Gastroesophageal sphincter (tissue), 4 donors: Measurements from ENCODE around the gene FBXW2. TPM values are rescaled to one million over a fixed set of nuclear protein-coding genes. Genes with fewer than 3 reads are reported as not detected.

Source experiments
- ATAC-seq: fragments of 150-250 bp; one replicate; pipeline ENCODE4 v1.9.1; 2016; ENCODE audit warnings: mild to moderate bottlenecking, moderate library complexity
- H3K27ac ChIP-seq, 4 donors: fragments of 200-600 bp; sonication (generic) in 3 of 4; 1 replicate in 3 of 4; 2 replicates in 1 of 4; pipeline ENCODE4 v1.5.1; 2016 to 2019
- H3K27me3 ChIP-seq: fragments of 200-600 bp; sonication (generic); one replicate; pipeline ENCODE4 v1.5.1; 2019
- H3K36me3 ChIP-seq, 2 donors: fragments of 200-600 bp; sonication (generic); one replicate each; pipeline ENCODE4 v1.5.1; 2019; ENCODE audit warnings: control low read depth in 1 of 2
- H3K4me1 ChIP-seq, 3 donors: fragments of 200-600 bp; sonication (generic); 1 replicate in 2 of 3; 2 replicates in 1 of 3; pipeline ENCODE4 v1.5.1; 2016 to 2019; ENCODE audit warnings: control low read depth in 2 of 3
- H3K4me3 ChIP-seq, 2 donors: fragments of 200-600 bp; sonication (generic); one replicate each; pipeline ENCODE4 v1.5.1; 2019; ENCODE audit warnings: mild to moderate bottlenecking in 1 of 2, moderate library complexity in 1 of 2
- H3K9me3 ChIP-seq, 3 donors: fragments of 200-600 bp; sonication (generic); one replicate each; pipeline ENCODE4 v1.5.1; 2017 to 2019; ENCODE audit warnings: control low read depth in 2 of 3
- EP300 ChIP-seq: sonication (generic); formaldehyde crosslinking; IDR thresholded peaks from one replicate; pipeline ENCODE4 v1.6.1; 2017; ENCODE audit warnings: antibody characterized with exemption, mild to moderate bottlenecking
- POLR2A ChIP-seq, 2 donors: fragments of 450-650 bp; IDR thresholded peaks; one replicate each; pipeline ENCODE4 v1.6.1; 2017; ENCODE audit warnings: antibody characterized with exemption in 2 of 2, mild to moderate bottlenecking in 2 of 2, moderate library complexity in 1 of 2
- POLR2AphosphoS5 ChIP-seq: sonication (generic); formaldehyde crosslinking; IDR thresholded peaks from one replicate; pipeline ENCODE4 v1.6.1; 2017; ENCODE audit warnings: antibody characterized with exemption
- WGBS, 2 donors: methylation state at CpG; one replicate each; pipeline ENCODE4 v1.1.5; 2018; ENCODE audit warnings: low coverage in 1 of 2; 5-methylcytosine and 5-hydroxymethylcytosine counted together
- total RNA-seq, 4 donors: library from RNA; depleted of rRNA; stranded (reverse); fragments of >200 nt; gene quantifications; one replicate each; pipeline ENCODE4 v1.1.0, GENCODE V29; 2016
- TF ChIP-seq, protein P1 (sequence below), 4 experiments: fragments of 200-600 bp in 2 of 4; fragments of 450-650 bp in 2 of 4; sonication (generic) in 1 of 4; IDR thresholded peaks; one replicate each; pipeline ENCODE4 v1.5.1; 2017 to 2019; ENCODE audit warnings: antibody characterized with exemption in 4 of 4, mild to moderate bottlenecking in 2 of 4, moderate library complexity in 2 of 4

Gene FBXW2
- total RNA-seq, 4 donors from 2014 or later: 41.8 to 57.1 (median 50.0) TPM

- H3K36me3 ChIP-seq: no peaks in the 10 kb centered on the region
- peak; percentile 62 for ATAC-seq
- H3K4me1 ChIP-seq: peaks cover 0 to 9% (median 4%) of the 10 kb centered on the region in 3 donors
- TF ChIP-seq EP300: no peak
- TF ChIP-seq POLR2AphosphoS5: peak; percentile 32
- TF ChIP-seq, protein P1, sequence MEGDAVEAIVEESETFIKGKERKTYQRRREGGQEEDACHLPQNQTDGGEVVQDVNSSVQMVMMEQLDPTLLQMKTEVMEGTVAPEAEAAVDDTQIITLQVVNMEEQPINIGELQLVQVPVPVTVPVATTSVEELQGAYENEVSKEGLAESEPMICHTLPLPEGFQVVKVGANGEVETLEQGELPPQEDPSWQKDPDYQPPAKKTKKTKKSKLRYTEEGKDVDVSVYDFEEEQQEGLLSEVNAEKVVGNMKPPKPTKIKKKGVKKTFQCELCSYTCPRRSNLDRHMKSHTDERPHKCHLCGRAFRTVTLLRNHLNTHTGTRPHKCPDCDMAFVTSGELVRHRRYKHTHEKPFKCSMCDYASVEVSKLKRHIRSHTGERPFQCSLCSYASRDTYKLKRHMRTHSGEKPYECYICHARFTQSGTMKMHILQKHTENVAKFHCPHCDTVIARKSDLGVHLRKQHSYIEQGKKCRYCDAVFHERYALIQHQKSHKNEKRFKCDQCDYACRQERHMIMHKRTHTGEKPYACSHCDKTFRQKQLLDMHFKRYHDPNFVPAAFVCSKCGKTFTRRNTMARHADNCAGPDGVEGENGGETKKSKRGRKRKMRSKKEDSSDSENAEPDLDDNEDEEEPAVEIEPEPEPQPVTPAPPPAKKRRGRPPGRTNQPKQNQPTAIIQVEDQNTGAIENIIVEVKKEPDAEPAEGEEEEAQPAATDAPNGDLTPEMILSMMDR (IDR thresholded peaks at IDR 0.05): no peak
- TF ChIP-seq POLR2A (IDR thresholded peaks at IDR 0.05): no peak
- no peak overlapping the region for H3K4me3 ChIP-seq
- 62 to 70% methylated on average over 3 of the region's 3 CpGs for WGBS, 2 donors
- no peaks in the 10 kb centered on the region for H3K27me3 ChIP-seq
- no peaks in the 10 kb centered on the region for H3K9me3 ChIP-seq
- H3K27ac ChIP-seq: peak overlapping the region in 2 of 4 donors; percentile 18 to 43
Observed at GRCh38 chr9:120735415-120736126, 57.6 kb downstream of the FBXW2 start.

DNA sequence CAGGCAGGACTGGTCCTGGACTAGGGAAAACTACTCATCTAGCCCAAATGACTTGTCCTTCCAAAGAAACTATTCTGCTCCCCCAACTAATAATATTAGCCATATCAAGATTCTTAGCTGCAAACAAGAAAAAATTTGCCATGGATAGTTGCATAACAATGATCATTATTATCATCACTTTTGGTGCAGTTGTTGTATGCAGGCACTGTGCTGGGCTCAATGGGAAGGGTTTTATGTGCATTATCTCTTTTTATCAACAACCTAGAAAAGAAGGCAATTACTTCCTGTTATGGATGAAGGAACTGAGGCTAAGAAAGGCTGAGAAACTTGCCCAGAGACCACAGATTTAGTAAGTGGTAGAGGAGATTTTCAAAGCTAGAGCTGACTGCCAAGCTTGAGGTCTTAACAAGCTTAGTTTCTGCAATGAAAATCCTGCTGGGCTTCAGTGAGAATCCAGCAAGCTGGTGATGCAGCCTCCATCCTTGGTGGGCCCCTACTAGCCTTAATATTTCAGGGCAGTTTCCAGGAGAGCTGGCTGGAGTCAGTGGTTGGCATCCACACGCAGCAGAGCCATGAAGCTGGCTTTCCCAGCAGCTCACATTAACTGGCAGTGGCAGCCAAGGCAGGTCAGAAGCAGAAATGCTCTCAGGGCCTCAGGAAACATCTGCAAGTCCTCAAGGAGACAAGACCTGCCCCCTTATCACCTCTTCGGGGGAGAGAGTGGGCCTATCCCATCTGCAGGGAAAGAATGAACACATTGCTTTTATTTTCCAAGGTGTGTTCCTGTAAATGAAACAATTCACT, 58.4 kb downstream of the FBXW2 start:
- H3K4me3 ChIP-seq: no peak overlapping the region
- ATAC-seq: peak; percentile 2
- no peaks in the 10 kb centered on the region for H3K27me3 ChIP-seq
- no CpG with 5 or more reads among the region's 2 CpGs for WGBS, 2 donors
- no peaks in the 10 kb centered on the region for H3K9me3 ChIP-seq
- no peaks in the 10 kb centered on the region for H3K36me3 ChIP-seq
- peak overlapping the region in 2 of 4 donors; percentile 18 to 43 for H3K27ac ChIP-seq
- no peak for TF ChIP-seq EP300
- TF ChIP-seq, protein P1 (IDR thresholded peaks at IDR 0.05): no peak
- no peak for TF ChIP-seq POLR2A (IDR thresholded peaks at IDR 0.05)
- TF ChIP-seq POLR2AphosphoS5: no peak
- peaks cover 0 to 10% (median 4%) of the 10 kb centered on the region in 3 donors for H3K4me1 ChIP-seq

DNA sequence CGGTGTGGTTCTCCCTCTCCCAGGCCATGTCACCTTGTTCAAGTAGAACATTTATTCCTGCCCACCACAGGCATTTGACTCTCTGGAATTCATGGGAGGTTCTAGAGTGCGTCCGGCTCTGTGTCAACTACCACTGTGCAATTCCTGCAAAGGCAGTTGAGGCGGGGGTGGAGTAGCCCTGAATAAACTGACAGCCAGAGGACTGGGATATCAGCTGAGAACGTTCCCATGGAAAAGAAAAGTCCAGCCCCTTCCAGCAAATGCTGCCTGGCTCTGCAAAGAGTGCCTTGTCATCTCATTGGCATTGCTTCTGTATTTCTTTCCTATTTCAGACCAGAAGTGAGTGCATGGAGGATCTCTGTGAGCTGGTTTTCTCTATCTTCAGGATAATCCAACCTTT, 60.0 kb downstream of the FBXW2 start:
- Histone ChIP-seq H3K27ac (no peak overlapping the region), H3K4me3 (no peak overlapping the region), H3K4me1 (peaks cover 0 to 10% (median 4%) of the 10 kb centered on the region in 3 donors), H3K27me3 (no peaks in the 10 kb centered on the region), H3K9me3 (no peaks in the 10 kb centered on the region), H3K36me3 (no peaks in the 10 kb centered on the region)
- 62 to 100% methylated on average over 1 to 4 of the region's 5 CpGs for WGBS, 2 donors
- no peak for TF ChIP-seq POLR2A (IDR thresholded peaks at IDR 0.05)
- TF ChIP-seq, protein P1 (IDR thresholded peaks at IDR 0.05): no peak
- no peak for TF ChIP-seq EP300
- no peak for TF ChIP-seq POLR2AphosphoS5
- no peak for ATAC-seq

DNA sequence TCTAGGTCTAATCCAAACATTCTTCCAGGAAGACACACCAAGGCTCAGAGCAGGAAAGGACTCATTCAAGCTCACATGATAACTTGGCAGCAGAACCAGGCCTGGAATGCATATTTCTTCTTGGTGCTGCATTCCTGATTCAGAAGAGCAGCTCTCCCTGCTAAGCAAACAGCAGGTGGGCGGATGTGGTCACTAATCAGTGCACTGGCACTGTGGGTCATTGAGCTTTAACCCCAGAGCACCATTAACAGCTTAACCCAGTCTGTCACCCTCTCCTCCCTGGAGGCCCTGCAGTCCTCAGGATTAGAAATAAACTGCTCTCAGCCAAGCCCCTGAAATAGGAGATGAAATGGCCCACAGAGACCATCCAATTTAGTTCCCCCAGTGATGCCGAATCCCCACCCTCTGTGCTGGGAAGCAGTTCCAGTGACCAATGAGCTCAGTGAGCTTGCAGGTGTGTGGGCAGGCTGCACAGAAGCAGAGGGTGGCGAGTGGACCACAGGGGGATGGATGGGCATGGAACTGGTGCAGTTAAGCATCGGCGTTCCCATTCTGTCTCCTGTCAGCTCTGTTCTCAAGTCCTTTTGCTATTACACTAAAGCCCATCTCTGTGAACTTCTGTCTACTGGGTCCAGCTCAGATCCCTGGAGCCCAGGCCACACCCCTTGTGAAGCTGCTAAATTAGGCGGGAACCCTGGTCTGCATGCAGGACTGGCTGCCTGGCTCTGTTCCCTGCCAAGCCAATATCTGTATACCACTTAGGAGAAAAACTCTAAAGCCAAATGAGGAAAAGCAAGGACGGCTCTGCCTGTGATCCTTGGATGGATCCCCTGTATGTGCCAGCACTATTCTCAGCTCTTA, 62.3 kb downstream of the FBXW2 start:
- no peaks in the 10 kb centered on the region for H3K9me3 ChIP-seq
- no peaks in the 10 kb centered on the region for H3K27me3 ChIP-seq
- peaks cover 0 to 10% (median 4%) of the 10 kb centered on the region in 3 donors for H3K4me1 ChIP-seq
- no peaks in the 10 kb centered on the region for H3K36me3 ChIP-seq
- no peak overlapping the region for H3K4me3 ChIP-seq
- peak overlapping the region in 2 of 4 donors; percentile 5 to 39 for H3K27ac ChIP-seq
- 68% methylated on average over 4 of the region's 7 CpGs; no CpG with 5 or more reads in 1 of the 2 donors for whole genome bisulfite sequencing, 2 donors
- ATAC-seq: peak; percentile 69
- TF ChIP-seq POLR2AphosphoS5: peak; percentile 11
- no peak for TF ChIP-seq POLR2A (IDR thresholded peaks at IDR 0.05)

DNA sequence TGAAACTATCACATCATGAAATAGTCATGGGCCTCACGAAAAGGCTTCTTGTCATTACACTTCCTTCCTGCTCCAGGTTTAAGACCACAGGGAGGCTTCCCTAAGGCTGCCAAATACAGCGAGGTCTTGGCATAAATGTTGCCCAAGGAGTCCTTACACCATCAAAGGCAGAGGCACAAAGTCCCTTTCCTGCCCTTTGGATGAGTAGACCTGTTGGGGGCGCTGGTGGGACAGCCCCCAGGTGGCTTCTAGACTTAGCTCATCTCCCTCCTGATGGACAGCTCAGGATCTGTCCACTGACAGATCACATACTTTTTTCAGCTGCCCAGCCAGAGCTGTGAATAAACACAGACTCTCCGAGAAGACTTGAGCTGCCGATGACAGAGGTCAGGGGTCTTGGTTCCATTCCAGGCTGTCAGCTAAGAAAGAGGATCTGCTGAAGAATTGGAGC, 63.4 kb downstream of the FBXW2 start:
- ATAC-seq: no peak
- no peaks in the 10 kb centered on the region for H3K27me3 ChIP-seq
- no peaks in the 10 kb centered on the region for H3K36me3 ChIP-seq
- 40 to 80% methylated on average over 1 to 3 of the region's 5 CpGs for WGBS, 2 donors
- no peak overlapping the region for H3K27ac ChIP-seq
- no peak overlapping the region for H3K4me3 ChIP-seq
- peaks cover 0 to 10% (median 4%) of the 10 kb centered on the region in 3 donors for H3K4me1 ChIP-seq
- TF ChIP-seq EP300: no peak
- no peak for TF ChIP-seq POLR2AphosphoS5
- TF ChIP-seq POLR2A (IDR thresholded peaks at IDR 0.05): no peak
- TF ChIP-seq, protein P1 (IDR thresholded peaks at IDR 0.05): no peak
- no peaks in the 10 kb centered on the region for H3K9me3 ChIP-seq
